PC-9 (cell line): ENCODE data around the gene TBC1D3.
"Not testable (repeated sequence)": the region's sequence is repeated elsewhere in the genome, so short reads cannot be mapped to it uniquely, and the experiment has no call there.

ENCODE experiments used
- EZH2 ChIP-seq: fragments of 200-600 bp; sonication (generic); IDR thresholded peaks from 2 replicates; pipeline ENCODE4 v1.8.0; 2017; ENCODE audit warnings: antibody characterized with exemption, low read depth
- TF ChIP-seq, protein P1 (sequence below): fragments of 200-600 bp; sonication (generic); conservative IDR thresholded peaks from 2 replicates; pipeline ENCODE4 v1.6.1; 2017; ENCODE audit warnings: mixed run types, antibody characterized with exemption, mild to moderate bottlenecking, moderate library complexity

DNA sequence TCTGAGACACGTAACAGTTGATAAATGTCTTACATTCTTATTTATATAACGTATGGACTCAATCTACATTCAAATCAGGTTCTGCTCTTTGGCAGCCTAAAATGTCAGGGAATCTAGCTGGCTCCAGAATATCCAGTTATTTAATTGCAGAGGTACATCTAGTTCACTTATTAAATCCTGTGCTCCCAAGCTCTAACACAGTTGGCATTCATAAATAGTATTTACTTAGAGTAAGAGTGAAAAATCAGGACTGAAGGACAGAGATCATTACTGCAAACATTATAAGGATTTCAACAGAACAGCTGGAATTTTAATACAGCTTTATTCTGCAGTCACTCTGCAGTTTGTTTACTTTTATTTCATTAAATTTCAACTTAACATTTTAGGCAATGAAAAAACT, 7.9 kb upstream of the TBC1D3 start:
- TF ChIP-seq, protein P1, sequence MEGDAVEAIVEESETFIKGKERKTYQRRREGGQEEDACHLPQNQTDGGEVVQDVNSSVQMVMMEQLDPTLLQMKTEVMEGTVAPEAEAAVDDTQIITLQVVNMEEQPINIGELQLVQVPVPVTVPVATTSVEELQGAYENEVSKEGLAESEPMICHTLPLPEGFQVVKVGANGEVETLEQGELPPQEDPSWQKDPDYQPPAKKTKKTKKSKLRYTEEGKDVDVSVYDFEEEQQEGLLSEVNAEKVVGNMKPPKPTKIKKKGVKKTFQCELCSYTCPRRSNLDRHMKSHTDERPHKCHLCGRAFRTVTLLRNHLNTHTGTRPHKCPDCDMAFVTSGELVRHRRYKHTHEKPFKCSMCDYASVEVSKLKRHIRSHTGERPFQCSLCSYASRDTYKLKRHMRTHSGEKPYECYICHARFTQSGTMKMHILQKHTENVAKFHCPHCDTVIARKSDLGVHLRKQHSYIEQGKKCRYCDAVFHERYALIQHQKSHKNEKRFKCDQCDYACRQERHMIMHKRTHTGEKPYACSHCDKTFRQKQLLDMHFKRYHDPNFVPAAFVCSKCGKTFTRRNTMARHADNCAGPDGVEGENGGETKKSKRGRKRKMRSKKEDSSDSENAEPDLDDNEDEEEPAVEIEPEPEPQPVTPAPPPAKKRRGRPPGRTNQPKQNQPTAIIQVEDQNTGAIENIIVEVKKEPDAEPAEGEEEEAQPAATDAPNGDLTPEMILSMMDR = not testable (repeated sequence)
- not testable (repeated sequence) for TF ChIP-seq EZH2
